B cell (primary cell): ENCODE measurements around the gene CSF1R. TPM values are rescaled to one million over a fixed set of nuclear protein-coding genes. Genes with fewer than 3 reads are reported as not detected.

Experiments
- ATAC-seq: fragments of 200-7000 bp; cut with Tn5 transposase; one replicate; pipeline ENCODE4 v1.10.0; 2021; ENCODE audit warnings: low read depth, mild to moderate bottlenecking, moderate number of reproducible peaks, moderate library complexity
- CTCF ChIA-PET: fragments of 350-600 bp; sonication (Branson Sonifier 250); formaldehyde crosslinking; loops from one replicate; lab custom pipeline; 2021; ENCODE audit warnings: antibody characterized with exemption, inconsistent platforms; lab: Charles Lee
- POLR2A ChIA-PET: fragments of 350-600 bp; sonication (Branson Sonifier 250); formaldehyde crosslinking; loops from one replicate; lab custom pipeline; 2021; ENCODE audit warnings: antibody characterized with exemption; lab: Charles Lee
- DNase-seq: peaks from one replicate; pipeline ENCODE4 v3.0.0; 2013
- H2AFZ ChIP-seq: 2 replicates; pipeline ENCODE4 v1.6.1; 2012; ENCODE audit warnings: mild to moderate bottlenecking, low read depth, low read length; ENCODE audit not compliant: insufficient read depth, poor library complexity, severe bottlenecking
- H3K27ac ChIP-seq, 2 donors: 1 replicate in 1 of 2; 2 replicates in 1 of 2; pipeline ENCODE4 v1.5.1; 2012 to 2013; ENCODE audit warnings: low read length in 2 of 2, mild to moderate bottlenecking in 2 of 2, moderate library complexity in 1 of 2
- H3K27me3 ChIP-seq, 4 experiments: fragments of 200-600 bp in 1 of 4; sonication (generic) in 1 of 4; replicated peaks in 1 of 4; 1 replicate in 2 of 4; 2 replicates in 2 of 4; pipeline versions ENCODE4 v1.6.1 to v1.7.0; 2013 to 2016; ENCODE audit warnings: low read length in 3 of 4, mild to moderate bottlenecking in 2 of 4, mixed read lengths in 1 of 4, moderate library complexity in 1 of 4; ENCODE audit not compliant: insufficient read depth in 4 of 4, control insufficient read depth in 3 of 4; ENCODE audit errors: control extremely low read depth in 1 of 4
- H3K36me3 ChIP-seq, 2 experiments: replicated peaks in 1 of 2; 1 replicate in 1 of 2; 2 replicates in 1 of 2; pipeline versions ENCODE4 v1.6.1 to v1.7.1; 2013; ENCODE audit warnings: low read length in 1 of 2; ENCODE audit not compliant: insufficient read depth in 2 of 2, control insufficient read depth in 1 of 2; ENCODE audit errors: control extremely low read depth in 1 of 2, extremely low read depth in 1 of 2
- H3K4me1 ChIP-seq, 2 donors: fragments of 200-600 bp in 1 of 2; sonication (generic) in 1 of 2; 1 replicate in 1 of 2; 2 replicates in 1 of 2; pipeline versions ENCODE4 v1.5.1 to v1.6.1; 2013 to 2017; ENCODE audit warnings: low read length in 2 of 2; ENCODE audit not compliant: control insufficient read depth in 2 of 2, insufficient read depth in 2 of 2
- H3K4me2 ChIP-seq: replicated peaks from 2 replicates; pipeline ENCODE3; 2012; ENCODE audit warnings: mild to moderate bottlenecking, low read depth, low read length; ENCODE audit not compliant: poor library complexity, severe bottlenecking
- H3K4me3 ChIP-seq, 5 experiments: fragments of 200-600 bp in 1 of 5; sonication (generic) in 1 of 5; 1 replicate in 3 of 5; 2 replicates in 2 of 5; pipeline versions ENCODE4 v1.5.1 to v1.7.0; 2011 to 2016; ENCODE audit warnings: low read length in 4 of 5, mild to moderate bottlenecking in 4 of 5, low read depth in 2 of 5, control low read depth in 1 of 5, moderate library complexity in 1 of 5; ENCODE audit not compliant: insufficient read depth in 1 of 5; ENCODE audit errors: control extremely low read depth in 1 of 5, extremely low read depth in 1 of 5
- H3K79me2 ChIP-seq: fragments of 200-600 bp; sonication (generic); one replicate; pipeline ENCODE4 v1.6.0; 2016; ENCODE audit warnings: low read length; ENCODE audit not compliant: control insufficient read depth, insufficient read depth
- H3K9ac ChIP-seq: fragments of 200-600 bp; sonication (generic); 2 replicates; pipeline ENCODE4 v1.6.1; 2017; ENCODE audit warnings: mild to moderate bottlenecking, low read length, moderate library complexity
- H3K9me3 ChIP-seq, 3 donors: one replicate each; pipeline versions ENCODE4 v1.6.1 to v1.7.1; 2013; ENCODE audit warnings: low read length in 2 of 3; ENCODE audit not compliant: control insufficient read depth in 2 of 3, insufficient read depth in 1 of 3; ENCODE audit errors: control extremely low read depth in 1 of 3
- H4K20me1 ChIP-seq: 2 replicates; pipeline ENCODE4 v1.6.0; 2012; ENCODE audit warnings: mild to moderate bottlenecking, low read length; ENCODE audit not compliant: insufficient read depth, control insufficient read depth, poor library complexity, severe bottlenecking
- H3K27ac Mint-ChIP-seq: one replicate; pipeline ENCODE4 v1.8.0; 2021; ENCODE audit warnings: mixed read lengths
- H3K27me3 Mint-ChIP-seq: one replicate; pipeline ENCODE4 v1.8.0; 2021; ENCODE audit warnings: mixed read lengths
- H3K4me1 Mint-ChIP-seq: one replicate; pipeline ENCODE4 v1.8.0; 2021; ENCODE audit warnings: mixed read lengths
- H3K4me3 Mint-ChIP-seq: one replicate; pipeline ENCODE4 v1.8.0; 2021; ENCODE audit warnings: mixed read lengths
- H3K9me3 Mint-ChIP-seq: one replicate; pipeline ENCODE4 v1.8.0; 2022; ENCODE audit warnings: mixed read lengths; ENCODE audit not compliant: insufficient read depth
- EZH2 ChIP-seq: IDR thresholded peaks from 2 replicates; pipeline ENCODE4 v1.6.1; 2012; ENCODE audit warnings: borderline replicate concordance, low read depth, mild to moderate bottlenecking, moderate library complexity, low read length; ENCODE audit not compliant: insufficient read depth, poor library complexity, severe bottlenecking
- WGBS: methylation state at CpG from one replicate; pipeline ENCODE4 v1.1.5; 2013; ENCODE audit warnings: missing lambda C conversion rate; ENCODE audit not compliant: insufficient coverage; 5-methylcytosine and 5-hydroxymethylcytosine counted together
- intact Hi-C: fragments of 100-400 bp; cut with micrococcal nuclease; formaldehyde crosslinking; loops from one replicate; pipeline ENCODE4 v1.10.0; 2022
- polyA plus RNA-seq: library from polyadenylated mRNA; depleted of rRNA; stranded (reverse); fragments of >200 nt; gene quantifications from 2 replicates; pipeline ENCODE4 v1.2.3, GENCODE V29; 2012
- total RNA-seq, 2 donors: library from RNA; stranded (reverse); fragments of 120-200 nt in 1 of 2; gene quantifications; 1 replicate in 1 of 2; 2 replicates in 1 of 2; pipeline versions ENCODE4 v1.2.3 to v1.2.4, GENCODE V29; 2013 to 2022
- TF ChIP-seq, protein P1 (sequence below): fragments of 200-600 bp; IDR thresholded peaks from one replicate; pipeline ENCODE4 v1.8.0; 2022; ENCODE audit warnings: antibody characterized with exemption, mild to moderate bottlenecking

The CSF1R gene
- total and polyA plus RNA-seq, 2 donors (not counting 1 experiment from before 2014, with no cell fraction given) = 1.6 to 2.5 TPM

DNA sequence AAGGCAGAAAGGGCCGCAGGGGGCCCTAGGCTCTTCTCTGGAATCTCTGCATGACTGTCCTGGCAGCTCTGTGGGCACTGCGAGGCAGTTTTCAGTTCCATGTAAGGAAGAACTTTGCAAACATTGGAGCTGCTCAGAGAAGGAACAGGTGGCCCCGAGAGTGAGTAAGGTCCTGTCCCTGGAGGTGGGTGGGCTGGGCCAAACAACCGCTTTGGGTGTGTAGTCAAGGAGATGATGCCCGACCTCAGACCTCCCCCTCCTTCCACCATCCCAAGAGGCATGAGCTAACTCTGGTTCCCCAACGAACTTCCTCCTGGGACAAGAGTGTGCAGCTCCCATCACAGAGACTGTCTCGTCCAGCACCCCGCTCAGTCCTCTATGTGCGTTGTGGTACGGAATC lies 20.5 kb downstream of the CSF1R start:
- intact Hi-C loops = no loop called here
- Histone ChIP-seq H3K79me2 (no peaks in the 10 kb centered on the region), H3K4me2 (no peak overlapping the region), H3K9me3 (no peaks in the 10 kb centered on the region), H3K9ac (no peak overlapping the region), H3K4me1 (peaks cover 0 to 22% of the 10 kb centered on the region in 2 donors), H3K27ac (no peak overlapping the region), H2AFZ (no peak overlapping the region), H3K27me3 (no peaks in the 10 kb centered on the region), H3K36me3 (no peaks in the 10 kb centered on the region), H3K4me3 (no peak overlapping the region), H4K20me1 (no peaks in the 10 kb centered on the region)
- ATAC-seq = no peak
- ChIA-PET CTCF (no interaction called here), POLR2A (no interaction called here)
- WGBS = 12% methylated on average over 9 of the region's 10 CpGs
- DNase-seq = no peak
- Mint-ChIP-seq H3K27ac (no peak overlapping the region), H3K4me1 (peaks cover 18% of the 10 kb centered on the region), H3K4me3 (no peak overlapping the region), H3K27me3 (no peaks in the 10 kb centered on the region), H3K9me3 (no peaks in the 10 kb centered on the region)
- TF ChIP-seq EZH2 = no peak
- TF ChIP-seq, protein P1, sequence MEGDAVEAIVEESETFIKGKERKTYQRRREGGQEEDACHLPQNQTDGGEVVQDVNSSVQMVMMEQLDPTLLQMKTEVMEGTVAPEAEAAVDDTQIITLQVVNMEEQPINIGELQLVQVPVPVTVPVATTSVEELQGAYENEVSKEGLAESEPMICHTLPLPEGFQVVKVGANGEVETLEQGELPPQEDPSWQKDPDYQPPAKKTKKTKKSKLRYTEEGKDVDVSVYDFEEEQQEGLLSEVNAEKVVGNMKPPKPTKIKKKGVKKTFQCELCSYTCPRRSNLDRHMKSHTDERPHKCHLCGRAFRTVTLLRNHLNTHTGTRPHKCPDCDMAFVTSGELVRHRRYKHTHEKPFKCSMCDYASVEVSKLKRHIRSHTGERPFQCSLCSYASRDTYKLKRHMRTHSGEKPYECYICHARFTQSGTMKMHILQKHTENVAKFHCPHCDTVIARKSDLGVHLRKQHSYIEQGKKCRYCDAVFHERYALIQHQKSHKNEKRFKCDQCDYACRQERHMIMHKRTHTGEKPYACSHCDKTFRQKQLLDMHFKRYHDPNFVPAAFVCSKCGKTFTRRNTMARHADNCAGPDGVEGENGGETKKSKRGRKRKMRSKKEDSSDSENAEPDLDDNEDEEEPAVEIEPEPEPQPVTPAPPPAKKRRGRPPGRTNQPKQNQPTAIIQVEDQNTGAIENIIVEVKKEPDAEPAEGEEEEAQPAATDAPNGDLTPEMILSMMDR = no peak

DNA sequence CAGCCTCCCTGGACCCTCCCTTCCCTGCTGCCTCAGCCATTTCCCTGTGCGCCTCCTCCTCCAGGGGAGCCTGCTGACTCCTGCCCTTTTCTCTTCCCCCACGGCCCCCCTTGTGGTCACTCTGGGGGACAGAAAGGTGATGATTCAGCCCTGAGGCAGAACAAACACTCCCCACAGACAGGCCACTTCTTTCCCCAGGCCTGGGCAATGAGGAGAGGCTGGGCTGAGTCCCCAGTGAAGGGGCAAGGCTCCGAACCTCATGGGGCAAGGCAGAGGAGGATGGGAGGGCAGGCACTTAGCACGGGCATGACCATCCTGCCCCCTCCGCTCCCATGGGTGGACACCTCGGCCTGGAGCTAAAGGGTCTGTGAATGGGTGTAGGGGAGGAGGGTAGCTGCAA lies 21.0 kb downstream of the CSF1R start:
- ChIA-PET CTCF (no interaction called here), POLR2A (no interaction called here)
- no peak for ATAC-seq

More for the DNA sequence above, 21.0 kb downstream of the CSF1R start:
- H3K27ac Mint-ChIP-seq = no peak overlapping the region
- intact Hi-C loops = no loop called here
- Histone ChIP-seq H3K4me2 (no peak overlapping the region), H2AFZ (no peak overlapping the region), H3K79me2 (no peaks in the 10 kb centered on the region), H4K20me1 (no peaks in the 10 kb centered on the region), H3K36me3 (no peaks in the 10 kb centered on the region), H3K4me3 (no peak overlapping the region), H3K27ac (no peak overlapping the region), H3K9me3 (no peaks in the 10 kb centered on the region), H3K27me3 (no peaks in the 10 kb centered on the region), H3K9ac (no peak overlapping the region), H3K4me1 (peaks cover 0 to 22% of the 10 kb centered on the region in 2 donors)
- H3K27me3 Mint-ChIP-seq = no peaks in the 10 kb centered on the region
- no peak overlapping the region for H3K4me3 Mint-ChIP-seq
- H3K9me3 Mint-ChIP-seq = no peaks in the 10 kb centered on the region
- peaks cover 18% of the 10 kb centered on the region for H3K4me1 Mint-ChIP-seq
- 88% methylated on average over 5 of the region's 6 CpGs for WGBS
- no peak for DNase-seq
- TF ChIP-seq, protein P1 = no peak
- no peak for TF ChIP-seq EZH2
